ENCODE results near the gene ATG9B.

The ATG9B gene

DNA sequence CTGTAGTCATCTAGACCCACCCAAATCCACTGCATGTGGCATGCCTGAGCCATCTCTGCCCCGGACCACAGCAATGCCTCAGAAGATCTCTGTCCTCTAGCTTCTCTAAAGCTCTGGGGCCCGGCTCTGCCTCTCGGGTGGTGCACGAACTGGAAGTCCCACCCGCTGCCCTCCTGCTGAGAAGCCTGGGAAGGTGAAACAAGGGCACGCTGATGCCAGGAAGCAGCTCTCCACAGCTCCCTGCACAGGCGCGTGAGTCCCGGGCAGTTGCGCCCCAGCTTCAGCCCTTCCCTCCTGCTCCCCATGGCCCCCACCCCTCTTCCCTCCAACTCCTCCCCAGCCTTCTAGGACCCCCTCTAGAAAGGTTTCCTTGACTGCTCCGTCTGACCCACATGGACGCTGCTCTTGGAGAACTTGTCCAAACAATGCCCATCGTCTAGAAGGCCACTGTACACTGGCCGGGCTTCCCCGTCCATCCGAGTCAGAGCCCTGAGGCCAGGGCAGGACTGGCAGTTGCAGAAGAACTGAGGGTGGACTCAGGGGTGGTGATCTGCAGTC lies 58.9 kb downstream of the ATG9B start:
- DNase-seq (ENCODE audit: low read depth, low spot score) = no peak

Data from ELF-1 (cell line).